ENCODE measurements around the gene TMEM270.
"Not testable (repeated sequence)": the region's sequence is repeated elsewhere in the genome, so short reads cannot be mapped to it uniquely, and the experiment has no call there.

DNA sequence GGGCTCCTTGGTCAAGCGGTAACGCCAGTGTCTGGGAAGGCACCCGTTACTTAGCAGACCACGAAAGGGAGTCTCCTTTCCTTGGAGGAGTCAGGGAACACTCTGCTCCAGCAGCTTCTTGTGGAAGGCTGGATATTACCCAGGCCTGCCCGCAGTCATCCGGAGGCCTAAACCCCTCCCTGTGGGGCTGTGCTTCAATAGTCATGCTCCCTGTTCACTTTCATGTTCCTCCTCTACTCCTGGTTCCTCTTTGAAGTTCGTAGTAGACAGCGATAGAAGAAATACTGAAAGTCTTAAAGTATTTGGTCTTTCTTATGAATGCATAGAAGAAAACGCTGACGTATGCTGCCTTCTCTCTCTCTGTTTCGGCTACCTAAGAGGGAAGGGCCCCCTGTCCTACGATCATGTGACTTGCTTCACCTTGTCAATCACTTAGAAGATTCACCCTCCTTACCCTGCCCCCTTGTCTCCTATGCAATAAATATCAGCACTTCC lies 15.2 kb upstream of the TMEM270 start:
- TF ChIP-seq CEBPB (IDR thresholded peaks at IDR 0.05; ENCODE audit: low read depth, low read length); NRF1 (IDR thresholded peaks at IDR 0.05; ENCODE audit: low read depth, low read length); EZH2 (IDR thresholded peaks at IDR 0.05; ENCODE audit: low read depth, low read length, severe bottlenecking); SRF (IDR thresholded peaks at IDR 0.05; ENCODE audit: low read depth, low read length); RNF2 (IDR thresholded peaks at IDR 0.05; ENCODE audit: borderline replicate concordance, low read depth, low read length, missing control alignments, poor library complexity, severe bottlenecking); TAF1 (IDR thresholded peaks at IDR 0.05; ENCODE audit: low read depth, low read length); PHF8 (conservative IDR thresholded peaks at IDR 0.05; ENCODE audit: low read depth, low read length); MAFK (IDR thresholded peaks at IDR 0.05; ENCODE audit: low read depth, low read length); GTF2F1 (IDR thresholded peaks at IDR 0.05; ENCODE audit: borderline replicate concordance, low read depth, low read length); RFX5 (IDR thresholded peaks at IDR 0.05; ENCODE audit: borderline replicate concordance, low read depth, low read length); EP300 (IDR thresholded peaks at IDR 0.05; ENCODE audit: borderline replicate concordance in 1 of 2, low read depth in 2 of 2, low read length in 2 of 2); JUND (IDR thresholded peaks at IDR 0.05; ENCODE audit: low read length); POLR2AphosphoS5 (IDR thresholded peaks at IDR 0.05; ENCODE audit: low read depth, low read length): not testable (repeated sequence)
- TF ChIP-seq, protein P1, sequence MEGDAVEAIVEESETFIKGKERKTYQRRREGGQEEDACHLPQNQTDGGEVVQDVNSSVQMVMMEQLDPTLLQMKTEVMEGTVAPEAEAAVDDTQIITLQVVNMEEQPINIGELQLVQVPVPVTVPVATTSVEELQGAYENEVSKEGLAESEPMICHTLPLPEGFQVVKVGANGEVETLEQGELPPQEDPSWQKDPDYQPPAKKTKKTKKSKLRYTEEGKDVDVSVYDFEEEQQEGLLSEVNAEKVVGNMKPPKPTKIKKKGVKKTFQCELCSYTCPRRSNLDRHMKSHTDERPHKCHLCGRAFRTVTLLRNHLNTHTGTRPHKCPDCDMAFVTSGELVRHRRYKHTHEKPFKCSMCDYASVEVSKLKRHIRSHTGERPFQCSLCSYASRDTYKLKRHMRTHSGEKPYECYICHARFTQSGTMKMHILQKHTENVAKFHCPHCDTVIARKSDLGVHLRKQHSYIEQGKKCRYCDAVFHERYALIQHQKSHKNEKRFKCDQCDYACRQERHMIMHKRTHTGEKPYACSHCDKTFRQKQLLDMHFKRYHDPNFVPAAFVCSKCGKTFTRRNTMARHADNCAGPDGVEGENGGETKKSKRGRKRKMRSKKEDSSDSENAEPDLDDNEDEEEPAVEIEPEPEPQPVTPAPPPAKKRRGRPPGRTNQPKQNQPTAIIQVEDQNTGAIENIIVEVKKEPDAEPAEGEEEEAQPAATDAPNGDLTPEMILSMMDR (IDR thresholded peaks at IDR 0.05; ENCODE audit: control extremely low read depth in 1 of 3, insufficient read depth in 1 of 3, low read depth in 1 of 3, low read length in 3 of 3): not testable (repeated sequence)
